NCI-H345 treated with DMSO at 0.1 percent for 48 hours (cell line): ENCODE data around the gene MAP2K3.
A peak's percentile ranks its signal among the peaks of the same experiment; 100 is the strongest.

Source experiments
- DNase-seq: peaks from one replicate; lab custom pipeline; 2025; ENCODE audit not compliant: unreplicated experiment; lab: John Stamatoyannopoulos, UW

MAP2K3 gene

DNA sequence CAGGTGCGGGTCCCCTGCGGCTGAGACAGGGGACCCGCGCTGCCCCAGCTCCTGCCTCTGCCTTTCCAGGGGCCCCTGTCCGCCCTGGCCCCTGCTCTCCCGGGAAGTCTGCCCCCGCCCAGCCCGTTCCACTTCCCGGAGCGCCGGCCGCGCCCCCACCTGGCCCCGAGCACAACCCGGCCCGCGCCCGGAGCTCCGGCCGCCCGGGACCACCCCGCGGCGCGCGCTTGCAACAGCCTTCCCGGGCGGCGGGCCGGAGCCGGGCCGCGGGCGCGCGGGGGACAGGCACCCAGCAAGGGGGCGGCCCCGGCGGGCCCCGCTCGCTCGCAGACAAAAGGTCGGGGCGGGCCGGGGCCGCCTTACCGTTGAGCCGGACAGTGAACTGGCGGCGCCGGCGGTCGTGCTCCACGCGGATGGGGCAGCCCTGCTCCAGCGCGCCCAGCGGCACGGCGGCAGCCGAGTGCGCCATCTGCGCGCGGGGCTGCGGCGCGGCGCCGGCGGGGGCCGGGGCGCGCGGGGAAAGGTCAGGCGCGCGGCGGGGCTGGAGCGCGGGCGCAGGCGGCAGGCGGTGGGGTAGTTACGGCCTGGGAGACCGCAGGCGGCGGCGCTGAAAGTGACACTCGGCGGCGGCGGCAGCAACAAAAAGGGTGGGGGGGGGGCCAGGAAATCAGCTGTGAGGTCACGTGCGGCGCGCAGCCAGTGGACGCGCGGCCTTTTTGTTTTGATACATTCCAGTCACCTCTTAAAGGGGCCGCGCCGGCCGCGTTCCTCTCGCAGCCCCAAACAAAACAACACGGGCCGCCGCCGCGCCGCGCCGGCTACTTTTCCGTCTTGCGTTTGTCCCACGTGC lies 31.5 kb upstream of the MAP2K3 start, which contains the start of gene NATD1:
NATD1 (minus strand) TSS at position 615 of the 850 bp plus-strand sequence; CDS start at position 469, 146 bp downstream.
- DNase-seq: peak; percentile 38

DNA sequence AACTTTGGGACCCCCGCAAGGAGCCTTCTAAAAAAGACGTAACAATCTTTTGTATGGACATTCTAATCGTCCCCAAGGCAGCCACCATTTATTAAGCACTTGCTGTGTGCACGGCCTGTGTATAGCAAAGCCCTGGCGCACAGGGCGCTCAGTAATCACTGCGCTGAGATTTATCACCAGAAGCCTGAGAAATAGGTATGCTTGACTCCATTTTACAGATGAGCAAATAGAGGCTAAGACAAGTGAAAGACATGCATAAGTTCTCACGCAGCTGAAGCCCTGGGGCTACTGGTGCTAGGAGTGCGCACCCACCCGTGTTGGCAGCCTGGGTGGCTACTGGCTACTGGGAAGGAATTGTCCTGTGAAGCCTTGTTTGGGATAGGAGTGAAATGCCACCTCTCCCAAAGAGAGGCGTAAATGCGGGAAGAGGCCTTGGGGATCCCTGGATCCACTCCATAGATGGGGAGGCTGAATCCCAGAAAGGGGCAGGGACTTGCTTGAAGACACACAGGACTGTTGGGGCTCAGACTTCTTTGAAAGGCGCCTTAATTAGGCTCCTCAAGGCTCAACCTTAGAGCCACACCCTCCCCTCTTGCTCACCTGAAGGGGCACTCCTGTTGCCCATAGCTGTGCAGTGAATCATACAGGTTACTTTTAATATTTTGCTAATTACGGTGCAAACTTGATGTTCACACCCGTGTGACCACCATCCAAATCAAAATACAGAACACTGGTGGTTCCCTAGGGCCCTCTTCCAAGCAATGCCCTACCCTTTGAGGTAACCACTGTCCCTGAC lies 30.7 kb upstream of the MAP2K3 start:
- no peak for DNase-seq

DNA sequence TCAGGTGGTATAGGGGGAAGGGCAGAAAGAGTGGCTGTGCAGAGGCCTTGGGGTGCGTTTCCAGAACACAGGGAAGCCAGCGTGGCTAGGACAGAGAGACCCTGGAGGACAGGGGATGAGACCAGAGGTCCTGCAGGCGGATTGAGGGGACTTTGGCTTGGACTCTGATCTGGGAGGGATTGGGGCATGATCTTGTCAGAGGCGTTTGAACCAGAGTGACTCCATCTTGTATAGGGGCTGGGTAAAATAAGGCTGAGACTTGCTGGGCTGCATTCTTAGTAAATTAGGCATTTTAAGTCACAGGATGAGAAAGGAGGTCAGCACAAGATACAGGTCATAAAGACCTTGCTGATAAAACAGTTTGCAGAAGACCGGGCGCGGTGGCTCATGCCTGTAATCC lies 25.9 kb upstream of the MAP2K3 start:
- no peak for DNase-seq

DNA sequence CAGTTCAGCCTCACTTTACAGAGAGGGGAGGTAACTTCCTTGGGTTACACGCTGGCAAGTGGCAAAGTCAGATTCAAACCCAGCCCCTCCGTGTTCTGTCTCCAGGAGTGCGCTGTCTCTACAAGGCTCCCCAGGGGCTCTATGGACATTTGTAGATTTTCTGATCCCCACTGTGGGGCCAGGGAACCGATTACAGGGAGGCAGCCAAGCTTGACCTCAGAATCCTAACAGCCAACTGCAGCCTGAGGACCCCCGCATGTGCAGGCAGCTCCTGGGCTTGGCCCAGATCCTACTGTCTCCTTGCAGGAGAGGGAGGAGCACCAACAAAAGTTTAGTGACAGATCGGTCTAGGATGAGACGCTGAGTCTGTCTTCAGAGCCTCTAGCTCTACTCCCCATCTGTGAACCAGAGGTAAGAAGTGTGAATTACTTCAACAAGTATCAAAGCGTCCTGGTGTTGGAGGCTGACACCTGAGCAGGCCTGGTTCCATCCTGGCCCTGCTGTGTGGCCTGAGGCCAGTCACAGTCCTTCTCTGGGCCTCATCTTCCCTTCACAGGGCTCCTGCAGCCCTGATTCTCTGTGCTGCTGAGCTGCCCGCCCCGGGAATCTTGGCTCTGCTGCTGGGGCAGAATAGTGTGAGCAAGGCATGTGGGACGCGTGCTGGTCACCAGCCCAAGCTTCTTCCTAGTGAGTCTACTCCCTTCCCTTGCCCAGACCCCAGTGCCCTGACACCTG lies 22.1 kb upstream of the MAP2K3 start:
- no peak for DNase-seq

DNA sequence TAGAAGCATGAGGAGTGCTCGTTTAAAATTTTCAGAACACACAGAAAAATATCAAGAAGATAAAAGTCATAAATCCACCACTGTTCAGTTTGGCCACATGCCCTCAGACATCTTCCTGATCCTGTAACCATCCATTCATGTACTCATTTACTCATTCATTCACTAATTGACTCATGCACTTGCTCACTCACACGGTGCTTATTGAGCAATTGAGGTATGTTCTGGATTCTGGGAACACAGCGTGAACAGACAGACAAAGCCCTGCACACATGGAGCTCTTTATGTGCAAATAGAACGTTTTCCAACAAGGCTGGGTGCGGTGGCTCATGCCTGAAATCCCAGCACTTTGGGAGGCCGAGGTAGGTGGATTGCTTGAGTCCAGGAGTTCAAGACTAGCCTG lies 21.1 kb upstream of the MAP2K3 start:
- DNase-seq: no peak

DNA sequence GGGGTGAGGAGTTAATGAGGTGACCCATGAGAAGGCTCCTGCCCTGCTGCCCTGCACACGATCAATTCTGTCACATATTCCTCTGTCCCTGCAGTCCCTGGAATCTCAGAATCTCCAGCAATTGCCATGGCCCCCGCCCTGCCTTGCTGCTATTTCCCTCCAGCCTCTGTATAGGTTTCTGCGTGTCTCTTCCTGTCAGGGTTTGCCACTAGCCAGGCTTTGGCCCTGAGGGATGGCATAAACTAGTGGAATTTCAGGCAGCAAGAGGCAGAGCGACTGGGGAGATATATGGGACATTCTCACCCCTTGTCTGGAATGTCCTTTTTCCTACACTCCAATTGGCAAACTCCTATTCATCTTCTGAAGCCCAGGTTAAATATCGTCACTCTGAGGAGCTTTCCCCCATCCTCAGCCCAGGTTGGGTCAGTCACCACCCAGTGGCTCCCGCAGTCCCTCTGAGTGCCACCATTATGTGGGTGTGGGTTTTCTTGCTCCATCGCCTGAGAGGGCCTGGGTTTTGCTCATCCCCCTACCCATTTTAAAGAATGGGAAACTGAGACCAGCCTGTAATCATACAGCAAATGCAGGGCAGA lies 15.8 kb upstream of the MAP2K3 start:
- DNase-seq: no peak

DNA sequence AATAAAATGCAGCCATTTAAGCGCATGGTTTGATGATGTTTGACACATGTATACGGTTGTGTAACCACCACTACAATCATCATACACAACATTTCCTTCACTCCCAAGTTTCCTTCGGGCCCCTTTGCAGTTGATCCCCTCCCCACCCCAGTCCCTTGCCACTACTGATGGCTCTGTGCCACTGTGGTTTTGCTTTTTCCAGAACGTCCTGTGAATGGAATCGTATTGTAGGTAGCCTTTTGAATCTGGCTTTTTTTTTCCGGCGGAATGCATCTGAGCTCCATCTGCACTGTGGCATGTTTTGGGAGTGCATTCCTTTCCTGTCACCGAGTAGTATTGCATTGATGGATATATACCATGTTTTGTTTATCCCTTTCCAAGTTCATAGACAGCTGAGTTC lies 15.1 kb upstream of the MAP2K3 start:
- no peak for DNase-seq

DNA sequence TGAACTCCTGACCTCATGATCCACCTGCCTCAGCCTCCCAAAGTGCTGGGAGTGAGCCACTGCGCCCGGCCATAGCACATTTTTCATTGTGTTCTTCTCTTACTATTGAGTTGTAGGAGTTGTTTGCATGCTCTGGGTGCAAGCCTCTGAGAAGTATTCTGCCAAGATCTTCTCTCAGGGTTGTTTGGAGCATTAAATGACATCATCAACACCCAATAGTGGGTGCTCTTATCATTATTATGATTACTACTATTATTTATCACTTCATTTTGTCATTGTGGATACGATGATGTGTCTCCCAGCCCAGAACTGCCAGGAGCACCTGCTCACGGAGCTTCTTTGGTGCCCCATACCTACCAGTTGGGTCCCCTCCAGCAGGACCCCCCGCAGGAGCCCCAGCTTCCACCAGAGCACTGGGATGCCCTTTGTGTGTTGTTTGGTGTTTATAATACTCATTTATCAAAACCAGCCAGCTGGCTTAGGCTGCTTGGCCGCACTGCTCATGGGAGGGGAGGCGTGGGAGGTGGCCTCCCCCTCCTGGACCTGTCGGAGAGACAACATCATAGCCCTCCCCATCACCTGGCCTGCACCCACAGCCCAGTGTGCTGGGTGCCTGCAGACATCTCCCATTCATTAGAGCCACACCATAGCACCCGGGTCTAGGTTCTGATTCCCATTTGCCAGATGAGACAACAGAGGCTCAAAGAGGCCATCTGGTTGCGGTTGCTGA lies 12.9 kb upstream of the MAP2K3 start:
- DNase-seq: no peak

DNA sequence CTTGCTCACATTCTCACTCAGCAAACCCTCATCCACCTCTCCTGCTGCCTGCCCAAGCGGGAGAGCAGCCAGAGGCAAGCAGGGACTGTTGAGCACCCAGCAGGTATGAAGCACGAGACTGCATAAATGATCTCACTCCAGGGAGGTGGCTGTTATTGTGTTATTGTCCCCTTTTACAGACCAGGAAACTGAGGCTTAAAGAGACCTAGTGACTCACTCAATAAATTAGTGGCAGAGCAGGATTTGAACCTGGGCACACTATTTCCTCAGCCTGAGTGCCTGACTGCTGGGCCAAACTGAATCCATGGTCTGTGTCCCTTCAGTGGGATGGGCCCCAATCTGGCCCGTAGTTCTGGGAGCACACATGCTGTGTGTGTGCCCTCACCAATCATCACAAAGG lies 12.3 kb upstream of the MAP2K3 start:
- no peak for DNase-seq

DNA sequence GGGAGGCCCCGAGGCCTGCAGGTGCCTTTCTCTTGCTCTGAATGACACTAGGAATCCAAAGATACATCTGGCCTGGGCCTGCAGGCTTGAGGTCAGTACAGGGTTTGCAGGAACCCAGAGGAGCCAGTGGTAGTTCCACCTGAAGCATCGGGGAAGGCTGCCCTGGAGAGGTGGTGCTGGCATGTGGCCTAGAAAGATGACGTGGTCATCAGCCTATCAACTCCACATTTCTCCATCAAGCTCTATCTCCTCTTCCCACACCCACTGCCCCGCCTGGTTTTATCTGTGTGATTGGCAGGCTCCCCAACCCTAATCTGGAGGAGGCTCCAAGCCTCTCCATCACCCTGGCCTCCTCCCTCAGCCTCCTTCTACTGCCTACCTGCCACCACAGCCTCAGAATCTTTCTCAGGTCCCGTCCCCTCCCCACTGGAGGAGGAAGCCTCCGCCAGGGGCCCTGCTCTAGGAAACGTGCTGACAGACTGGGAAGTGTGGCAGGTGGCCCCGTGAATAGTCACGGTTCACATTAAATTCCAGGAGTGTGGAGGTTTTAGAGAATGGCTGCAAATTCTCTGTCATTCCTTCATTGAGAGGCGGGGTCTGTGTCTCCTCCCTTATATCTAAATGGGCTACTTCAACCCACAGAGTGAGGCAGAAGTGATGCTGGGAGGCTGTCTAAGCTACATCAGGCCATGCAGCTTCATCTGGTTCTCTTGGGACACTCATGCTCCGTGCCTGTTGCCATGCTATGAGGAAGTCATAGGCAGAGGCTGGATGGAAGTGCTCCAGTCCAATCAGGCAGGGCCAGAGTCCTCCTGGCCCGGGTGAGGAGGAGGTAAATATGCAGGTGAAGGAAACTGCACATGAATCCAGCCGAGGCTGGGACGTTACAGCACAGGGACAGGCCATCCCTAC lies 11.4 kb upstream of the MAP2K3 start:
- DNase-seq: no peak

DNA sequence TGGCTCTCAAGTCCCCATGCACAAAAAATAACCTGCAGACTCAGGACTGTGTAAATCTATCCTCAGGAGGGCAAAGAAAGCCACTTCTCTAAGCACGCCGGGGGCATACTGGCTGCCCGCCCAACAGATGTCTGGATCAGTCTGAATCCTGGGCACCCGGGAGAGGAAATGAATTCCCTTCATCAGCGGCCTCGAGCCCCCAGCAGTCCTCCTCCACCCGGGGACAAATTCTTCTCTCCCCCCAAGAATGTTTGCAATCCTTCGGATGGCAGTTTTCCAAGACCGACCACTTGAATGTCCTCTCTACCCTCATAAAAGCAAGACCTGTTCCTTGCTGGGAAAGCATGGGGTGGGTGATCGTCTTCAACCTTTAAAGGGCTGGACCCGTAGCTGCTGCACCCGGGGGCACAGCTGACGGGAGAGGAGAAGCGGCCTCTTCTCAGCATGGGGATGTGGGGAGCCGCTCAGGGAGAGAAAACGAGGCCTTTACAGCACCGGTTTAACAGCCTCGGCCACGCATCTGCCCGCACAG lies 9.4 kb upstream of the MAP2K3 start:
- no peak for DNase-seq

DNA sequence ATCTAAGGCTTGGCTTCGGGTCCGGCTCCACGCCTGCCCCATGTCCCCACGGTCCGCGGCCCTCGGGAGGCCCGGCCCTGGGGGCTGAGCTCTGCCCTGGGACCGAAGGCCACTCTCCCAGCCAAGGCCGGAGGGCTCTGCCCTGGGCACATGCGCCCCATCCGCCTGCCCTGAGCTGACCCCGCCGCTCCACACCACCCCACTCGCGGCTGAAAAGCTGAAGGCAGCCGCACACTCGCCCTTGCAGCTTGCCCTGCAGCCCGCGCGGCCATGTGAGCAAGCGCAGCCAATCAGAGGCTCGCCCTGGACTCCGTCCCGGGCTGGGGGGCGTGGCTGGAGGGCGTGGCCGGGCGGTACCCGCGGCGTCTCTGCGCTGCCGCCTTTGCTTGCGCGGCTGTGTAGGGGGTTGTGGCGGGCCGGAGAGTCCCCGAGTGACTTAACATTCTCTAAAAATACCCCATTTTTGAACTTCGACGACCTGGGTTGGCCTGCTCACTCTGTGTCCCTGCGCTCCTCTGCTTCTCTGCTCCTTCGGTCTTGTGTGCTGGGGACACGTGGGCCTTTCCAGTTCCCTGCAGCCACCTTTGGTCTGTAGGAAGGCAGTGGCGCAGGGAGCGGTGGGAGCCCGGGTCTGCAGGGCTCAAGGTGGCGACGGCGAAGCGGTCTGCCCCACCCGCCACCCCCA lies 8.8 kb upstream of the MAP2K3 start:
- DNase-seq: peak; percentile 46

DNA sequence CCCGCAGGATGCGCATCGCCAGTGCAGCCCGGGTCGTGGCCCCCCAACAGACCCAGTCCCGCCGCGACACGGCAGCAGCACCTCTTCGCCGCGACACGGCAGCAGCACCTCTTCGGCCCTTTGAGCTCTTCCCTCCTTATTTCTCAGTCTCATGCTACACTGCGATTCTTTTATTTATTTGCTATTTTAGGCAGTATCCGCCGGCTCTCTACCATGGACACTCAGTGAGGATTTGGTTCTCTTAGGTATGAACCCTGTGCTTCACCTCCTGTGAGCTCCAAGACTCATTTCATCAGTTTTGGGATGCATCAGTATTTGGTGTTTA lies 8.3 kb upstream of the MAP2K3 start:
- DNase-seq: no peak

DNA sequence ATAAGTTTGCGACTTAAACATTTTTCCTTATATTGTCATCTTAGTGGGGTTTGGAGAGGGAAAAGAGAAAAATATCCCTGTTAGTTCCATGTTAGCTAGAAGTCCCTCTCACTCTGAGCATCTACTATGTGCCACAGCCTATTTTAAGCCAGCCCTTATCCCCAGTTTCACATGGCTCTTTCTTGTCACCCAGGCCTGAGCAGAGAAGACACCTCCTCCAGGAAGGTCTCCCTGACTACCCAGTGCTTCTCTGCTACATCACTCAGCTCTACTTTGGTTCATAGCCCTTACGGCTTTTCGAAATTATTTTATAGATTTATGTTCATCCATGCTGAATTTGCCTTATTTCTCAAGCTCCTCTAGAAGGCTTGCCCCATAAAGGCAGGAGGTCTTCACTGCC lies 7.2 kb upstream of the MAP2K3 start:
- DNase-seq: no peak

DNA sequence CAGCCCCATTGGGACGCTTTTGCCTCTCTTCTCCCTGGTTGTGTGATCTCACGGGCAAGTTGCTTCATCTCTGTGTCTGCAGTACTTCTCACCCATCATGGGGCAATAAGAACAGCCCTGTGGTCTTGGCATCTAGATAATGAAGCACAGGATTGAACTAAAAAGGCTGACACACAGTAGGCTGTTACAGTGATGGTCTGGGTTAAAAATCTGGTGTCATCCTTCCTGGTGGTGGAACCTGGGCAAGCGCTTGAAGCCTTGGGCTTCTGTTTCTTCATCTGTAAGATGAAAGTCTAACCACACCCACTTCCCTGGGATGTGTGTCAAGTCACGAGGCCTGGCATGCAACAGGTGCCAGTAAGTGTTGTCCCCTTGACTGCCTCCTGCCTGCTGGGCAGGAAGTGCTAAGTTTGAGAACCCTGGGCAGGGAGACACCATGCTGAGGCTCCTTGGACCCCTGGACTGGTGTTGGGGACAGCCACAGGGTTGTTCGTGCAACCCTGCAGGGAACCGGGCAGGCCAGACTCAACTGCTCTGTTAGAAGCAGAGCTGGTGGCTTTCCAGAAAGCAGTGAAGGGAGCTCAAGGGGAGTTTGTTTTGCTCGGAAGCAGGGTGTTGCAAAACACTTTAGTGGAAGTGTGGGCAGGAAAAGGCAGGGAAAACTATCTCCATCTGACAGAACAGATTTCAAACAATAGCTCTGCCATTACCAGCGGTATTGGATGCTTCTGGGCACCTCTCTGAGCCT lies 5.9 kb upstream of the MAP2K3 start:
- no peak for DNase-seq

DNA sequence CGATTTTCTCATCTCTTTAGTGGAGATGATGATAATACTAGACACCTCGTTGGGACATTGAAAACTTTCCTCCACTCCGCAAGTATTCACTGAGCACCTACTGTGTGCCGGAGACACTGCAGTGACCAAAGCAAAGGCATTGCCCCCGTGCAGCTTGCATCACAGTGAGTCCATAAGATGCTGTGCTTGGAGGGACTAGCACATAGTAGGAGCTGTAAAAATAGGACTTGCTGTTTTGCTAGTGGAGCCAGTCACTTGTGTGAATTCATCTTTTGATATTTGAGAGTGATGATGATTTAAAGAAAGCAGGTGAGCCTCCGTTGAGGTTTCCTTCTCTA lies 5.3 kb upstream of the MAP2K3 start:
- DNase-seq: no peak

DNA sequence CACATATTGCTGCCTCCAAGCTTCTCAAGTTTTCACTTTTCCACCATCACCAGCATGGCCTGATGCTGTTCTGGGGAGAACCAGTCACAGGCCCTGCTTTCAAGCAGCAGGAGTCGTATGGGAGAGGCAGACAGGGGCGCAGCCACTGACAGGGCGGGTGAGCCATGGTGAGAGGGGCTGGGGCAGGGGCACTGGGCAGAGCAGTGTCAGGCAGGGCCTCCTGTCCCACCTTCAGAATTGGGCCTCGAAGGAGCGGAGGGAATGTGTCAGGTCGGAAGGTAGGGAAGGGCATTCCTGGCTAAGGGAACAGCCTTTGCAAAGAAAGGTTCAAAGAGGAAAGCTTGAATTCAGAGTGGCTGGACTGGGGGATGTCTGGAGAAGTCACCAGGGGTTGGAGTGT lies 4.9 kb upstream of the MAP2K3 start:
- DNase-seq: no peak

DNA sequence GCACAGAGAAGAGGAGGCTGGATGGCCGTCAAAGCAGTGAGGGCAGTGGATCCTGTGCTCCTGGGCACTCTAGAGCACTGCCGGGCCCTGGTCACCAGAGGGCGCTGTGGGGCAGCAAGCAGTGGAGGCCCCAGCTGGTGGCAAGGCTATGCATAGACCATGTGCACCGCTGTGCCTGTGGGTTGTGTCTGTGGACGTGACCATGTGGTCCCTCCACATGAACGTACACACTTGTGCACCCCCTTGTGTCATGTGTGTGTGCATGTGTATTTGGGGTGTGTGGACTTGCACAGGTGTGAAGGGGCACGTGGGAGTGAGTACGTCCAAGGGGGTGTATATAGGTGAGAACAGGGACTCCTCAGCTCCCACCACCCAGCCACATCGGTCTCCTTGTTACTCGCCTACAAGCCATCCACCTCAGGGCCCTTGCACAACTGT lies 4.4 kb upstream of the MAP2K3 start:
- DNase-seq: peak; percentile 29
